OCI-LY7 (cell line): ENCODE results near the gene TRIP12. TPM values are rescaled to one million over a fixed set of nuclear protein-coding genes. Genes with fewer than 3 reads are reported as not detected.
"Not testable (repeated sequence)": the region's sequence is repeated elsewhere in the genome, so short reads cannot be mapped to it uniquely, and the experiment has no call there.

ENCODE experiments used
- BruUV-seq: library from RNA; stranded (reverse); fragments of 400-500 nt; replicated peaks from 2 replicates; lab custom pipeline; 2021; lab: Mats Ljungman, UMichigan
- CTCF ChIA-PET: fragments of 300-600 bp; sonication (Branson Sonifier 250); formaldehyde crosslinking; loops from one replicate; lab custom pipeline; 2022; ENCODE audit warnings: antibody characterized with exemption; ENCODE audit not compliant: unreplicated experiment; lab: Charles Lee
- POLR2A ChIA-PET: fragments of 300-600 bp; sonication (Branson Sonifier 250); formaldehyde crosslinking; loops from one replicate; lab custom pipeline; 2022; ENCODE audit warnings: antibody characterized with exemption; lab: Charles Lee
- DNase-seq: peaks from one replicate; pipeline ENCODE4 v3.0.0-alpha.2; 2015; ENCODE audit warnings: low spot score
- H2AFZ ChIP-seq: fragments of 200-600 bp; sonication (generic), shearing (Covaris generic); 2 replicates; pipeline ENCODE4 v1.6.1; 2014; ENCODE audit warnings: mild to moderate bottlenecking, antibody characterized with exemption, low read length, moderate library complexity
- H3K27ac ChIP-seq: fragments of 200-600 bp; sonication (generic); 2 replicates; pipeline ENCODE4 v1.5.1; 2014; ENCODE audit warnings: mixed run types, low read depth, mild to moderate bottlenecking, moderate library complexity, low read length, inconsistent platforms; ENCODE audit not compliant: poor library complexity, severe bottlenecking
- H3K36me3 ChIP-seq: fragments of 200-600 bp; sonication (generic); 2 replicates; pipeline ENCODE4 v1.6.1; 2014; ENCODE audit warnings: mild to moderate bottlenecking, antibody characterized with exemption, low read length, moderate library complexity, mixed read lengths; ENCODE audit not compliant: insufficient read depth
- H3K4me1 ChIP-seq: fragments of 200-600 bp; sonication (generic); 2 replicates; pipeline ENCODE4 v1.5.1; 2014; ENCODE audit warnings: mild to moderate bottlenecking, low read length; ENCODE audit not compliant: insufficient read depth, poor library complexity, severe bottlenecking
- H3K4me2 ChIP-seq: fragments of 200-600 bp; sonication (generic); 2 replicates; pipeline ENCODE4 v1.6.1; 2014; ENCODE audit warnings: mild to moderate bottlenecking, low read length
- H3K4me3 ChIP-seq: fragments of 200-600 bp; sonication (generic); 2 replicates; pipeline ENCODE4 v1.5.1; 2014; ENCODE audit warnings: mild to moderate bottlenecking, low read depth, low read length; ENCODE audit not compliant: poor library complexity, severe bottlenecking
- H3K79me2 ChIP-seq: fragments of 200-600 bp; sonication (generic); 2 replicates; pipeline ENCODE4 v1.6.1; 2016; ENCODE audit warnings: low read depth, mild to moderate bottlenecking, low read length, moderate library complexity, mixed read lengths; ENCODE audit not compliant: insufficient read depth
- H3K9me2 ChIP-seq: fragments of 200-600 bp; sonication (generic); 2 replicates; pipeline ENCODE4 v1.6.1; 2016; ENCODE audit warnings: mild to moderate bottlenecking, low read length, mixed read lengths; ENCODE audit not compliant: insufficient read depth
- H3K9me3 ChIP-seq: fragments of 200-600 bp; sonication (generic); 2 replicates; pipeline ENCODE4 v1.6.1; 2014; ENCODE audit warnings: mild to moderate bottlenecking, mixed run types, low read length, mixed read lengths
- H4K20me1 ChIP-seq: fragments of 200-600 bp; sonication (generic); 2 replicates; pipeline ENCODE4 v1.6.1; 2014; ENCODE audit warnings: mild to moderate bottlenecking, antibody characterized with exemption, low read length, moderate library complexity, mixed read lengths; ENCODE audit not compliant: insufficient read depth
- EZH2phosphoT487 ChIP-seq: fragments of 200-600 bp; sonication (generic); IDR thresholded peaks from 2 replicates; pipeline ENCODE4 v1.6.1; 2018; ENCODE audit warnings: low read depth, borderline replicate concordance, mild to moderate bottlenecking, mixed run types, antibody characterized with exemption, low read length, moderate library complexity, mixed read lengths
- intact Hi-C: fragments of 100-400 bp; cut with micrococcal nuclease; formaldehyde crosslinking; loops from one replicate; pipeline ENCODE4 v1.10.0; 2022; ENCODE audit not compliant: unreplicated experiment
- total RNA-seq, 2 experiments: library from RNA; depleted of rRNA in 1 of 2; stranded (reverse); fragments of >200 nt in 1 of 2; shearing (Covaris generic) in 1 of 2; gene quantifications; 2 replicates each; pipeline ENCODE4 v1.2.3, GENCODE V29; 2014 to 2022
- TF ChIP-seq, protein P1 (sequence below): fragments of 200-600 bp; sonication (generic); conservative IDR thresholded peaks from 2 replicates; pipeline ENCODE4 v1.5.1; 2014; ENCODE audit warnings: mild to moderate bottlenecking, antibody characterized with exemption, low read length, moderate library complexity, mixed read lengths

TRIP12 gene
- total RNA-seq, 2 experiments from 2014 or later, result 80.0 to 185 TPM

DNA sequence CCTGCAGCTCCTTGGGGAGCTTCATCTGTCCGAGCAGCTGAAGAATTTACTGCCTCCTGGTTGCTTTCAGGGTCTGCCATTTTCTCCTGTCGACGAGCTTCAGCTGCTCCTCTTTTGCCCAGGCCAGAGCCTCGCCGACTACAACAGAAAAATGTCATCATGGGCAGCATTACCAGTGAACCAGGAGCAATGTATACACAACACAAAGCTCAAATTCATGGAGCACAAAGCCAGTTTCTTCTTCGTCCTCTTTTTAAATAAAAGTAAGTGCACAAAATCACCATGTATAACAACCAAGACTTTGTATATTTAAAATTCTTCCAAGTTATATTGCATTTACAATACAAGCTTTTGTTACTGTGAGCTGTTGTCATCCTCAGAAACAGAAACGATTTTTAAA lies 85.0 kb downstream of the TRIP12 start:
- Histone ChIP-seq H3K4me3 (no peak overlapping the region), H2AFZ (no peak overlapping the region), H3K4me2 (no peak overlapping the region), H3K79me2 (no peaks in the 10 kb centered on the region), H3K4me1 (no peaks in the 10 kb centered on the region), H4K20me1 (no peaks in the 10 kb centered on the region), H3K9me3 (no peaks in the 10 kb centered on the region), H3K36me3 (peaks cover 39% of the 10 kb centered on the region), H3K27ac (no peak overlapping the region), H3K9me2 (no peaks in the 10 kb centered on the region)
- ChIA-PET POLR2A (interaction anchor here (0.6 to 2.0 kb wide), 4 partner anchors 9 to 1187 kb away, joined by 3 to 6 read pairs (median 4); no protein-coding TSS in a partner anchor), CTCF (no interaction called here)
- no peak for TF ChIP-seq EZH2phosphoT487
- TF ChIP-seq, protein P1, sequence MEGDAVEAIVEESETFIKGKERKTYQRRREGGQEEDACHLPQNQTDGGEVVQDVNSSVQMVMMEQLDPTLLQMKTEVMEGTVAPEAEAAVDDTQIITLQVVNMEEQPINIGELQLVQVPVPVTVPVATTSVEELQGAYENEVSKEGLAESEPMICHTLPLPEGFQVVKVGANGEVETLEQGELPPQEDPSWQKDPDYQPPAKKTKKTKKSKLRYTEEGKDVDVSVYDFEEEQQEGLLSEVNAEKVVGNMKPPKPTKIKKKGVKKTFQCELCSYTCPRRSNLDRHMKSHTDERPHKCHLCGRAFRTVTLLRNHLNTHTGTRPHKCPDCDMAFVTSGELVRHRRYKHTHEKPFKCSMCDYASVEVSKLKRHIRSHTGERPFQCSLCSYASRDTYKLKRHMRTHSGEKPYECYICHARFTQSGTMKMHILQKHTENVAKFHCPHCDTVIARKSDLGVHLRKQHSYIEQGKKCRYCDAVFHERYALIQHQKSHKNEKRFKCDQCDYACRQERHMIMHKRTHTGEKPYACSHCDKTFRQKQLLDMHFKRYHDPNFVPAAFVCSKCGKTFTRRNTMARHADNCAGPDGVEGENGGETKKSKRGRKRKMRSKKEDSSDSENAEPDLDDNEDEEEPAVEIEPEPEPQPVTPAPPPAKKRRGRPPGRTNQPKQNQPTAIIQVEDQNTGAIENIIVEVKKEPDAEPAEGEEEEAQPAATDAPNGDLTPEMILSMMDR, result no peak
- intact Hi-C loops, result no loop called here
- no TSS peak for BruUV-seq
- DNase-seq, result no peak

DNA sequence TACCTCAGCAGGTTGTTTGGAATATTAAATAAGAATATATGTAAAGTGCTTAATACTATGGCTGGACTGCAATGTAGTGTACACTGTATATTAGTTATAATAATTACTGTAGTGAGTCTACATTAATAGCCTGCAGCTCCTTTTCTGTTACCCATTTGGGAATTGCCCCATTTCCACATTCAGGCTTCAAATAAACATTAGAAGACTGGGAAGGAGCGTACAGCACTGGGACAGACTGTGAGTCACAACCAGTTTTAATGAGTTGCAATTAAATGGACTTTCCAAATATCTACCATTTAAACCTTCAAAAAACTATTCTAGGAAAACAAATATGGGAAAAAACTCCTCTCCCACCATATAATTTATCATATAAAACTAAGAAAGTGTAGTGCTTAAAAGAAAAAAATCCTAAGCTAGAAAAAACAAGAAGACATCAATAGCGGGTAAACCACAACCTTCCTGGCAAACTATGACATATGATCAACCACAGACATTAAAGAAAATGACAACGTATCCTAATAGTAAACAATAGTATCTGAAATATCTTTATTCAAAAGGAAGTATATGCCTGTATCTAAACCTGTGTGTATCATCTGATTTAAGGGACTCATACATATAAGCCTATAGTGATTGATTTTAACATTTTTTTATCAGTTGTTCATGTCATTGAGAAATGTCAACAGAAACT lies 86.1 kb downstream of the TRIP12 start:
- POLR2A ChIA-PET, result interaction anchor here (0.8 to 2.3 kb wide), 3 partner anchors 8 to 61 kb away, joined by 3 to 6 read pairs (median 5); no protein-coding TSS in a partner anchor
- BruUV-seq, result no TSS peak
- no peak overlapping the region for H3K4me3 ChIP-seq
- H3K36me3 ChIP-seq, result peaks cover 41% of the 10 kb centered on the region
- H3K4me2 ChIP-seq, result no peak overlapping the region
- H4K20me1 ChIP-seq, result no peaks in the 10 kb centered on the region
- intact Hi-C loops, result no loop called here
- CTCF ChIA-PET, result no interaction called here
- no peak overlapping the region for H2AFZ ChIP-seq
- no peak overlapping the region for H3K27ac ChIP-seq
- no peaks in the 10 kb centered on the region for H3K9me2 ChIP-seq
- H3K4me1 ChIP-seq, result no peaks in the 10 kb centered on the region
- DNase-seq, result no peak
- TF ChIP-seq EZH2phosphoT487, result no peak
- TF ChIP-seq, protein P1, result no peak
- H3K9me3 ChIP-seq, result no peaks in the 10 kb centered on the region
- H3K79me2 ChIP-seq, result no peaks in the 10 kb centered on the region

- H3K4me3 ChIP-seq, intact Hi-C loops, BruUV-seq, H3K9me2 ChIP-seq, DNase-seq, H2AFZ ChIP-seq, H3K4me2 ChIP-seq, H3K4me1 ChIP-seq, H4K20me1 ChIP-seq, H3K9me3 ChIP-seq, H3K27ac ChIP-seq, H3K79me2 ChIP-seq: not testable (repeated sequence)
- H3K36me3 ChIP-seq, result peaks cover 47% of the 10 kb centered on the region
- POLR2A ChIA-PET, result interaction anchor here (0.6 to 2.3 kb wide), 7 partner anchors 10 to 54 kb away, joined by 3 to 5 read pairs (median 3); no protein-coding TSS in a partner anchor
- CTCF ChIA-PET, result interaction anchor here (0.6 kb wide), 1 partner anchor 30 kb away, joined by 5 read pairs; no protein-coding TSS in a partner anchor
Observed at GRCh38 chr2:229834368-229834767, 87.4 kb downstream of the TRIP12 start.
